CD4-positive, alpha-beta T cell treated with Interleukin-12 subunit alpha and Interleukin-12 subunit beta, for 1 hour (primary cell): Measurements from ENCODE around the gene TMEM53.
"Not testable (repeated sequence)": the region's sequence is repeated elsewhere in the genome, so short reads cannot be mapped to it uniquely, and the experiment has no call there.

Experiments
- DNase-seq: peaks from one replicate; pipeline ENCODE4 v3.0.0-alpha.2; 2020

The TMEM53 gene

GRCh38 chr1:44672254-44672955 lies 1.9 kb downstream of the TMEM53 start:
- DNase-seq, result no peak

- no peak for DNase-seq
These were observed 3.3 kb downstream of the TMEM53 start for GRCh38 chr1:44670751-44671640.

GRCh38 chr1:44666719-44667118 lies 7.6 kb downstream of the TMEM53 start:
- not testable (repeated sequence) for DNase-seq

GRCh38 chr1:44664730-44665370 lies 9.4 kb downstream of the TMEM53 start:
- no peak for DNase-seq

- DNase-seq, result no peak
These were observed 10.9 kb downstream of the TMEM53 start for GRCh38 chr1:44663417-44663816.

- DNase-seq, result no peak
These were observed 11.6 kb downstream of the TMEM53 start for GRCh38 chr1:44662683-44663030.

- DNase-seq, result no peak
These were observed 12.2 kb downstream of the TMEM53 start for GRCh38 chr1:44661781-44662682.

- no peak for DNase-seq
These were observed 14.1 kb downstream of the TMEM53 start for GRCh38 chr1:44660176-44660575.

- DNase-seq, result no peak
These were observed 14.7 kb downstream of the TMEM53 start for GRCh38 chr1:44659566-44659965.

- no peak for DNase-seq
These were observed 18.7 kb downstream of the TMEM53 start for GRCh38 chr1:44655609-44656008.

- no peak for DNase-seq
These were observed 19.6 kb downstream of the TMEM53 start for GRCh38 chr1:44654621-44655187.

GRCh38 chr1:44653107-44653964 lies 20.9 kb downstream of the TMEM53 start:
- no peak for DNase-seq

- DNase-seq, result peak; percentile 77
These were observed 21.7 kb downstream of the TMEM53 start for GRCh38 chr1:44652445-44653106.

- DNase-seq, result no peak
These were observed 23.2 kb downstream of the TMEM53 start for GRCh38 chr1:44651069-44651468.

- no peak for DNase-seq
These were observed 24.0 kb downstream of the TMEM53 start for GRCh38 chr1:44650159-44650831.

GRCh38 chr1:44649788-44650158 lies 24.5 kb downstream of the TMEM53 start:
- no peak for DNase-seq

GRCh38 chr1:44648529-44649250 lies 25.6 kb downstream of the TMEM53 start:
- DNase-seq, result no peak

GRCh38 chr1:44647896-44648295 lies 26.4 kb downstream of the TMEM53 start:
- DNase-seq, result no peak
